Right cardiac atrium (tissue), 5 donors: ENCODE measurements around the gene JMY. TPM values are rescaled to one million over a fixed set of nuclear protein-coding genes. Genes with fewer than 3 reads are reported as not detected.

Experiments
- ATAC-seq, 2 donors: fragments of 200-7000 bp; cut with Tn5 transposase; one replicate each; pipeline versions ENCODE4 v1.8.0 to v1.9.1; 2020; ENCODE audit warnings: moderate library complexity in 2 of 2, mild to moderate bottlenecking in 1 of 2
- DNase-seq, 3 donors: peaks; one replicate each; pipeline ENCODE4 v3.0.0-alpha.2; 2020
- H3K27ac ChIP-seq: one replicate; pipeline ENCODE4 v1.5.1; 2013; ENCODE audit warnings: mild to moderate bottlenecking, low read length, control low read depth, moderate library complexity
- H3K27me3 ChIP-seq: one replicate; pipeline ENCODE4 v1.6.1; 2013; ENCODE audit not compliant: control insufficient read depth, insufficient read depth
- H3K4me1 ChIP-seq: one replicate; pipeline ENCODE4 v1.6.1; 2013; ENCODE audit warnings: low read length; ENCODE audit not compliant: control insufficient read depth, insufficient read depth
- H3K4me3 ChIP-seq: one replicate; pipeline ENCODE4 v1.5.1; 2013; ENCODE audit warnings: low read length, control low read depth
- H3K9me3 ChIP-seq: one replicate; pipeline ENCODE4 v1.6.1; 2013; ENCODE audit warnings: low read length; ENCODE audit not compliant: control insufficient read depth
- WGBS: extraction: QIAGEN DNeasy Blood & Tissue Kit; methylation state at CpG from one replicate; pipeline ENCODE4 v1.1.7; 2013; 5-methylcytosine and 5-hydroxymethylcytosine counted together
- intact Hi-C, 4 donors: fragments of 100-400 bp; cut with DNase I; formaldehyde crosslinking; loops; one replicate each; pipeline versions ENCODE4 v1.11.0 to v1.14.0; 2022 to 2023
- polyA plus RNA-seq: library from polyadenylated mRNA; stranded (reverse); fragments of 200-250 nt; gene quantifications from one replicate; pipeline ENCODE4 v1.2.3, GENCODE V29; 2013
- total RNA-seq, 4 donors: library from RNA; stranded (reverse); fragmentation: NEBNext Ultra II Directional; extraction: Animal tissue kit (Norgen Biotek cat#: 25700); gene quantifications; one replicate each; pipeline ENCODE4 v1.2.1, GENCODE V29; 2021
- donor health status: healthy with polysubstance abuse.
- donor health status: DM: no; HTN: yes; CAD: no.
- donor health status: DM: no; HTN: no; CAD: no.
- donor health status: DM: no; HTN: yes; CAD: no; lungs with severe emphysema.
- donor health status: DM: yes; HTN: yes; CAD: no.

Gene JMY
- total and polyA plus RNA-seq, 5 donors, result 4.1 to 14.5 (median 10.6) TPM

DNA sequence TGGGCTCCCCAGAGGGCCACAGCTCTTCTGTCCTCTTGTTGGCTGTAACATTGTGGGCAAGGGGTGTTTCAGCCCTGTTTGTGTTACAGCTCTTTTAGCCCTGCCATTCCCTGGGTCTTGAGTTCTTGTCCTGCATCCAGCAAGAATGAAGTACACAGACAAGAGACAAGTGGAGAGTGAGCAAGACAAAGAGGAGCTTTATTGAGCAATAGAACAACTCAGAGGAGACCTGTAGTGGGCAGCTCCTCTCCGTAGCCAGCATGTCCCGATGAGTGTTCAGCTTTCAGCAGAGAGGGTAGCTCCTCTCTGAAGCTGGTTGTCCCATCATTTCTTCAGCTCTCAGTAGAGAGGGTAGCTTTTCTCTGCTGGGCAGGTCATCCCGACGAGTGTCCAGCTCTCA lies 22.9 kb downstream of the JMY start:
- no peaks in the 10 kb centered on the region for H3K27me3 ChIP-seq
- peaks cover 9% of the 10 kb centered on the region for H3K4me1 ChIP-seq
- intact Hi-C loops, result no loop called here
- DNase-seq (no peak), ATAC-seq (no peak)
- no peak overlapping the region for H3K27ac ChIP-seq
- H3K4me3 ChIP-seq, result no peak overlapping the region
- H3K9me3 ChIP-seq, result no peaks in the 10 kb centered on the region
- 93% methylated on average over 4 of the region's 4 CpGs for WGBS

DNA sequence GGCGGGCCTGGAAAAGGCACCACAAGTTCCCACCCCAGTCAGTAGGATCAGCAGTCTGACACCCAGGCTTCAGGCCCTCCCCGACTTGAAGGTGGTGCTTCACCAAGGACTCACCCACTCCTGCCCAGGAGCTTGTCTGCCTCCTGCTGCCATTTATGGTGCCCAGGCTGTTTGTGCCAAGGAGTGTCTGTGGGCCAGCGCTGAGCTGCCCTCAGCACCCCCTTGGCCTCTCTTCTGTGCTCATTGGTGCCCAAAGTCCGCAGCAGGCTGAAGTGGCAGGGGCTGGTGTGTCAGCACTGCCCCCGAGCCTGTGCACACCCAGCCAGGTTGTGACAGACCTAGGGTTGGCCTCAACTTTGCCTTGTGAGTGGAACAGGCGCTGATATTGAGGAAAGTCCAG lies 23.5 kb downstream of the JMY start:
- no peaks in the 10 kb centered on the region for H3K27me3 ChIP-seq
- H3K27ac ChIP-seq, result no peak overlapping the region
- 92% methylated on average over 6 of the region's 6 CpGs for WGBS
- no peaks in the 10 kb centered on the region for H3K9me3 ChIP-seq
- peaks cover 9% of the 10 kb centered on the region for H3K4me1 ChIP-seq
- no peak for DNase-seq
- intact Hi-C loops, result no loop called here
- H3K4me3 ChIP-seq, result no peak overlapping the region
- peak; percentile 40 to 53 for ATAC-seq

- no peaks in the 10 kb centered on the region for H3K9me3 ChIP-seq
- no peak overlapping the region for H3K4me3 ChIP-seq
- WGBS, result 98% methylated on average over 6 of the region's 6 CpGs
- no peak overlapping the region for H3K27ac ChIP-seq
- H3K4me1 ChIP-seq, result peaks cover 9% of the 10 kb centered on the region
- ATAC-seq, result peak; percentile 17 to 33
- DNase-seq, result peak in 1 of 3 donors; percentile 47
- no peaks in the 10 kb centered on the region for H3K27me3 ChIP-seq
- intact Hi-C loops, result no loop called here
These were observed 23.9 kb downstream of the JMY start for GRCh38 chr5:79259810-79260209.

DNA sequence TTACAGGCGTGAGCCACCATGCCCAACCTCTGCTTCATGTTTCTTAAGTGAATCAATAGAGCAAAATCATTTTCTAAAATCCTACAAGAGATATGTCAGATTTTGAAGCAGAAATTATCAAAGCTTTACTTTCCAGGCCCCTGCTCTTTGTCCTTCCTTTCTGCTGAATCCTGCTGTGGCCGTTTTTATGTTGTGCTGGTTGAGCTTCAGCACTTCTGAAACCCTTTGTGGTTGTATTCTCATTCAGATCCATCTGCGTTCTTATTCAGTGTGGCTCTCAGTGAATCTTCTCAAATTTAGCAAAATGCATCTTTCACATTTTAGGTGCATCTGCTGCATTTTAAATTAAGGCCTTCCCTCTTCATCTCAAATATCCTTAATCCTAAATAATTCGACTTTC lies 26.0 kb downstream of the JMY start:
- 75% methylated on average over 4 of the region's 4 CpGs for WGBS
- intact Hi-C loops, result no loop called here

DNA sequence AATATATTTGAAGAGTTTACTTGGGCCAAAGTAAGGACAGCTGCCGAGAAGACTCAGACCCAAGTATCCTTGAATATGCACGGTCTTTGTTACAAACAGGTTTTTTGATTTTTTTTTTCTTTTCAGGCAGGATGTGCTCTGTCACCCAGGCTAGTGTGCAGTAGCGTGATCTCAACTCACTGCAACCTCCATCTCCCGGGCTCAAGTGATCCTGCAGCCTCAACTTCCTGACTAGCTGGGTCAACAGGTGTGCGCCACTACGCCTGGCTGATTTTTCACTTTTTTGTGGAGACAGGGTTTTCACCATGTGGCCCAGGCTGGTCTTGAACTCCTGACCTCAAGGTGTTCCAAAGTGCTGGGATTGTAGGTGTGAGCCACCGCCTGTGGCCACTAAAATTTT lies 27.4 kb downstream of the JMY start:
- 82% methylated on average over 7 of the region's 7 CpGs for WGBS
- H3K4me1 ChIP-seq, result peaks cover 3% of the 10 kb centered on the region
- DNase-seq (no peak), ATAC-seq (no peak)
- no peaks in the 10 kb centered on the region for H3K27me3 ChIP-seq
- H3K4me3 ChIP-seq, result no peak overlapping the region
- intact Hi-C loops, result no loop called here
- no peak overlapping the region for H3K27ac ChIP-seq
- no peaks in the 10 kb centered on the region for H3K9me3 ChIP-seq

More for the DNA sequence above, 26.0 kb downstream of the JMY start:
- Histone ChIP-seq H3K9me3 (no peaks in the 10 kb centered on the region), H3K4me1 (peaks cover 3% of the 10 kb centered on the region), H3K4me3 (no peak overlapping the region), H3K27me3 (no peaks in the 10 kb centered on the region), H3K27ac (no peak overlapping the region)
- ATAC-seq (no peak), DNase-seq (no peak)

GRCh38 chr5:79267180-79267579 lies 31.2 kb downstream of the JMY start:
- DNase-seq, result no peak
- H3K4me3 ChIP-seq, result no peak overlapping the region
- ATAC-seq, result no peak
- no peaks in the 10 kb centered on the region for H3K4me1 ChIP-seq
- intact Hi-C loops, result no loop called here
- no peaks in the 10 kb centered on the region for H3K27me3 ChIP-seq
- H3K27ac ChIP-seq, result no peak overlapping the region
- H3K9me3 ChIP-seq, result no peaks in the 10 kb centered on the region

DNA sequence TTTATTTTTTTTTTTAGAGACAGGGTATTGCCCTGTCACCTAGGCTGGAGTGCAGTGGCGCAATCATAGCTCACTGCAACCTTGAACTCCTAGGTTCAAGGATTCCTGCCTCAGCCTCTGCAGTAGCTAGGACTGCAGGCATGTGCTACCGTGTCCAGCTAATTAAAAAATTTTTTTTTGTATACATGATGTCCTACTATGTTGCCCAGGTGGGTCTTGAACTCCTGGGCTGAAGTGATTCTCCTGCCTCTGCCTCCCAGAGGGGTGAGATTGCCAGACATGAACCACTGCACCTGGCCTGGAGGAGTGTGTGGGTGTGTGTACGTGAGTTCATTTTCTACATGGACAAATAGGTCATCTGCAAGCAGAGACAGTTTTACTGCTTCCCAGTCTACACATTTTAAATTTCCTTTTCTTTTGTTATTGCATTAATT lies 33.8 kb downstream of the JMY start:
- no peak for DNase-seq
- Histone ChIP-seq H3K9me3 (no peaks in the 10 kb centered on the region), H3K27me3 (no peaks in the 10 kb centered on the region), H3K4me3 (no peak overlapping the region), H3K4me1 (no peaks in the 10 kb centered on the region), H3K27ac (no peak overlapping the region)
- 94% methylated on average over 3 of the region's 3 CpGs for WGBS
- intact Hi-C loops, result no loop called here
- ATAC-seq, result no peak

GRCh38 chr5:79273341-79273740 lies 37.4 kb downstream of the JMY start:
- peaks cover 4% of the 10 kb centered on the region for H3K4me1 ChIP-seq
- 99% methylated on average over 4 of the region's 4 CpGs for WGBS
- no peak for ATAC-seq

GRCh38 chr5:79284846-79285245 lies 48.9 kb downstream of the JMY start:
- ATAC-seq (no peak), DNase-seq (no peak)
- H3K27me3 ChIP-seq, result no peaks in the 10 kb centered on the region
- no peak overlapping the region for H3K27ac ChIP-seq
- no peak overlapping the region for H3K4me3 ChIP-seq
- WGBS, result 87% methylated on average over 3 of the region's 3 CpGs
- H3K4me1 ChIP-seq, result peaks cover 2% of the 10 kb centered on the region
- no peaks in the 10 kb centered on the region for H3K9me3 ChIP-seq
- intact Hi-C loops, result no loop called here

More at GRCh38 chr5:79273341-79273740, 37.4 kb downstream of the JMY start:
- no peak overlapping the region for H3K27ac ChIP-seq
- no peak overlapping the region for H3K4me3 ChIP-seq
- H3K27me3 ChIP-seq, result no peaks in the 10 kb centered on the region
- intact Hi-C loops, result no loop called here
- H3K9me3 ChIP-seq, result no peaks in the 10 kb centered on the region
- DNase-seq, result no peak

DNA sequence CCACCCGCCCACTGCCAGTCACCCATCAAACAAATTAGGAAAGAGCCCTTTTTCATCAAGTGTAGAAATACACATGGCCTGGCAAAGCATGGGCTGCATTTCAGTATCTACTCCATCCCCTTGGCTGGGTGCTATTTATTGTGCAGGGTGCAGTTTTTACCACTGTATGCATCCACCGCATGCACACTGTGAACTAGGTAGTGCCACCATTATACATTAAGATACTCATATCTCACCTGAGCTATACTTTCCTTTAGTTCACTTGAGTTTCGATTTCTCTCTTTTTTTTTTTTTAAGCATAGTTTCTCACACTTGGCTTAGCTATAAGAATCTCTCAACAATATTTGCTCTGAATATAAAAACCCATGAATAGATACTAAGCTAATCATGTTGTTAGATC lies 49.4 kb downstream of the JMY start:
- ATAC-seq (no peak), DNase-seq (no peak)
- 97% methylated on average over 3 of the region's 3 CpGs for WGBS
- H3K27me3 ChIP-seq, result no peaks in the 10 kb centered on the region
- H3K4me3 ChIP-seq, result no peak overlapping the region
- H3K9me3 ChIP-seq, result no peaks in the 10 kb centered on the region
- intact Hi-C loops, result no loop called here
- no peak overlapping the region for H3K27ac ChIP-seq
- H3K4me1 ChIP-seq, result peaks cover 2% of the 10 kb centered on the region

DNA sequence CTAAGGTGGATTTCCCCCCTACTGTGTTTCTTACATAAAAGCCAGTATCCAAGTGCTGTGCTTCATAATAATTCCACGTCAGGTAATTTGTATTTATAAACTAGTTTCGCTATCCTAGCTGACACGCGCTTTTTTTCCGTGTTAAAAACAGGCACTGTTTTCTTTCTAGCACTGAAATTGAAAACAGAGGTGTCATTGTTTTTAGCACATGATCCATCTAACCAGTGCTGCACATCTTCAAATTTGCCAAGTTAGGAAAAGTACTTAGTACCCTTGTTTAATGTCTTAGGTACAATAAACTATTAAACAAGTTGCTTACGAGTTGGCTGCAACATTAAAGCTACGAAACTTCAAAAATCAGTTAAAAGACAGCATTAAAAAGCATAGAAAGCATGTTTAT lies 49.9 kb downstream of the JMY start:
- WGBS, result 93% methylated on average over 7 of the region's 7 CpGs
- Histone ChIP-seq H3K4me3 (no peak overlapping the region), H3K9me3 (no peaks in the 10 kb centered on the region), H3K4me1 (peaks cover 2% of the 10 kb centered on the region), H3K27me3 (no peaks in the 10 kb centered on the region), H3K27ac (no peak overlapping the region)
- ATAC-seq (no peak), DNase-seq (no peak)
- intact Hi-C loops, result no loop called here

- DNase-seq (no peak), ATAC-seq (no peak)
- H3K4me3 ChIP-seq, result no peak overlapping the region
- H3K9me3 ChIP-seq, result no peaks in the 10 kb centered on the region
- 97% methylated on average over 4 of the region's 4 CpGs for WGBS
- intact Hi-C loops, result no loop called here
- H3K4me1 ChIP-seq, result peaks cover 2% of the 10 kb centered on the region
- no peak overlapping the region for H3K27ac ChIP-seq
- no peaks in the 10 kb centered on the region for H3K27me3 ChIP-seq
These were observed 51.4 kb downstream of the JMY start for GRCh38 chr5:79287380-79287779.
